ENCODE measurements around the gene EEFSEC. TPM values are rescaled to one million over a fixed set of nuclear protein-coding genes. Genes with fewer than 3 reads are reported as not detected.

EEFSEC gene
- total RNA-seq, 1 donor: 5.1 TPM

- Histone ChIP-seq H2AFZ (ENCODE audit: low read length) (no peak overlapping the region), H3K4me3 (ENCODE audit: insufficient read depth, low read length) (no peak overlapping the region), H4K20me1 (ENCODE audit: insufficient read depth, low read length) (no peaks in the 10 kb centered on the region), H3K79me2 (ENCODE audit: insufficient read depth, low read length) (no peaks in the 10 kb centered on the region), H3K27ac (ENCODE audit: low read depth, low read length) (no peak overlapping the region), H3K36me3 (ENCODE audit: insufficient read depth, low read length) (no peaks in the 10 kb centered on the region), H3K4me2 (ENCODE audit: insufficient read depth, low read length) (no peak overlapping the region), H3K9me3 (ENCODE audit: low read depth, low read length) (no peaks in the 10 kb centered on the region), H3K27me3 (ENCODE audit: insufficient read depth, low read length) (peaks cover 41% of the 10 kb centered on the region), H3K4me1 (ENCODE audit: insufficient read depth, low read length) (no peaks in the 10 kb centered on the region)
- no peak for DNase-seq (ENCODE audit: insufficient read length, low spot score, missing footprints)
- no peak for TF ChIP-seq CTCF (IDR thresholded peaks at IDR 0.05; ENCODE audit: extremely low read depth, low read depth, low read length)
Observed at GRCh38 chr3:128429275-128429674, 276.0 kb downstream of the EEFSEC start.

GRCh38 chr3:128429751-128430150 lies 276.5 kb downstream of the EEFSEC start:
- no peak overlapping the region for H3K4me2 ChIP-seq (ENCODE audit: insufficient read depth, low read length)

GRCh38 chr3:128430301-128430700 lies 277.0 kb downstream of the EEFSEC start:
- Histone ChIP-seq H2AFZ (ENCODE audit: low read length) (no peak overlapping the region), H3K36me3 (ENCODE audit: insufficient read depth, low read length) (no peaks in the 10 kb centered on the region), H3K9me3 (ENCODE audit: low read depth, low read length) (no peaks in the 10 kb centered on the region), H3K4me1 (ENCODE audit: insufficient read depth, low read length) (no peaks in the 10 kb centered on the region), H3K79me2 (ENCODE audit: insufficient read depth, low read length) (no peaks in the 10 kb centered on the region), H3K4me2 (ENCODE audit: insufficient read depth, low read length) (no peak overlapping the region), H3K4me3 (ENCODE audit: insufficient read depth, low read length) (no peak overlapping the region), H3K27me3 (ENCODE audit: insufficient read depth, low read length) (peaks cover 46% of the 10 kb centered on the region), H4K20me1 (ENCODE audit: insufficient read depth, low read length) (no peaks in the 10 kb centered on the region), H3K27ac (ENCODE audit: low read depth, low read length) (no peak overlapping the region)
- no peak for TF ChIP-seq CTCF (IDR thresholded peaks at IDR 0.05; ENCODE audit: extremely low read depth, low read depth, low read length)
- no peak for DNase-seq (ENCODE audit: insufficient read length, low spot score, missing footprints)

More at GRCh38 chr3:128429751-128430150, 276.5 kb downstream of the EEFSEC start:
- DNase-seq (ENCODE audit: insufficient read length, low spot score, missing footprints): no peak
- Histone ChIP-seq H3K4me1 (ENCODE audit: insufficient read depth, low read length) (no peaks in the 10 kb centered on the region), H3K4me3 (ENCODE audit: insufficient read depth, low read length) (no peak overlapping the region), H2AFZ (ENCODE audit: low read length) (no peak overlapping the region), H3K79me2 (ENCODE audit: insufficient read depth, low read length) (no peaks in the 10 kb centered on the region), H3K9me3 (ENCODE audit: low read depth, low read length) (no peaks in the 10 kb centered on the region), H4K20me1 (ENCODE audit: insufficient read depth, low read length) (no peaks in the 10 kb centered on the region), H3K27me3 (ENCODE audit: insufficient read depth, low read length) (peaks cover 46% of the 10 kb centered on the region), H3K36me3 (ENCODE audit: insufficient read depth, low read length) (no peaks in the 10 kb centered on the region), H3K27ac (ENCODE audit: low read depth, low read length) (no peak overlapping the region)
- TF ChIP-seq CTCF (IDR thresholded peaks at IDR 0.05; ENCODE audit: extremely low read depth, low read depth, low read length): no peak

GRCh38 chr3:128430731-128431130 lies 277.4 kb downstream of the EEFSEC start:
- H3K79me2 ChIP-seq (ENCODE audit: insufficient read depth, low read length): no peaks in the 10 kb centered on the region
- no peaks in the 10 kb centered on the region for H3K9me3 ChIP-seq (ENCODE audit: low read depth, low read length)
- peaks cover 46% of the 10 kb centered on the region for H3K27me3 ChIP-seq (ENCODE audit: insufficient read depth, low read length)
- no peak overlapping the region for H3K4me3 ChIP-seq (ENCODE audit: insufficient read depth, low read length)
- DNase-seq (ENCODE audit: insufficient read length, low spot score, missing footprints): no peak
- H4K20me1 ChIP-seq (ENCODE audit: insufficient read depth, low read length): no peaks in the 10 kb centered on the region
- no peak overlapping the region for H2AFZ ChIP-seq (ENCODE audit: low read length)
- no peak overlapping the region for H3K4me2 ChIP-seq (ENCODE audit: insufficient read depth, low read length)
- no peak overlapping the region for H3K27ac ChIP-seq (ENCODE audit: low read depth, low read length)
- no peaks in the 10 kb centered on the region for H3K36me3 ChIP-seq (ENCODE audit: insufficient read depth, low read length)
- H3K4me1 ChIP-seq (ENCODE audit: insufficient read depth, low read length): no peaks in the 10 kb centered on the region
- no peak for TF ChIP-seq CTCF (IDR thresholded peaks at IDR 0.05; ENCODE audit: extremely low read depth, low read depth, low read length)
